H9 (cell line): ENCODE results near the gene NUPR1. TPM values are rescaled to one million over a fixed set of nuclear protein-coding genes. Genes with fewer than 3 reads are reported as not detected.
"Not testable (repeated sequence)": the region's sequence is repeated elsewhere in the genome, so short reads cannot be mapped to it uniquely, and the experiment has no call there.

ENCODE experiments used
- DNase-seq: peaks from one replicate; pipeline ENCODE4 v3.0.0-alpha.2; 2017
- H2AFZ ChIP-seq: one replicate; pipeline ENCODE4 v1.6.1; 2013; ENCODE audit warnings: mild to moderate bottlenecking, low read length, control low read depth, moderate library complexity
- H2AK5ac ChIP-seq: 2 replicates; pipeline ENCODE4 v1.6.1; 2013; ENCODE audit warnings: low read length, control low read depth, mixed read lengths; ENCODE audit not compliant: insufficient read length
- H2BK120ac ChIP-seq: one replicate; pipeline ENCODE4 v1.6.1; 2013; ENCODE audit warnings: low read depth, mild to moderate bottlenecking, low read length, control low read depth, inconsistent platforms; ENCODE audit not compliant: poor library complexity, severe bottlenecking
- H2BK12ac ChIP-seq: 2 replicates; pipeline ENCODE4 v1.6.1; 2013; ENCODE audit warnings: low read length, control low read depth, mixed read lengths, low read depth; ENCODE audit not compliant: insufficient read length
- H2BK15ac ChIP-seq: 2 replicates; pipeline ENCODE4 v1.6.1; 2013; ENCODE audit warnings: low read depth, low read length, control low read depth
- H2BK20ac ChIP-seq: one replicate; pipeline ENCODE4 v1.6.1; 2013; ENCODE audit warnings: low read depth, mild to moderate bottlenecking, low read length, control low read depth, inconsistent platforms; ENCODE audit not compliant: poor library complexity, severe bottlenecking
- H2BK5ac ChIP-seq: 2 replicates; pipeline ENCODE4 v1.6.1; 2013; ENCODE audit warnings: low read length, control low read depth, mixed read lengths; ENCODE audit not compliant: insufficient read length
- H3K14ac ChIP-seq: 2 replicates; pipeline ENCODE4 v1.6.1; 2013; ENCODE audit warnings: low read length, control low read depth; ENCODE audit not compliant: insufficient read depth
- H3K18ac ChIP-seq: 2 replicates; pipeline ENCODE4 v1.6.1; 2013; ENCODE audit warnings: low read depth, mild to moderate bottlenecking, mixed read lengths, low read length, control low read depth; ENCODE audit not compliant: insufficient read length
- H3K23ac ChIP-seq: 2 replicates; pipeline ENCODE4 v1.6.1; 2013; ENCODE audit warnings: low read length, control low read depth, mixed read lengths, low read depth; ENCODE audit not compliant: insufficient read length
- H3K23me2 ChIP-seq: 2 replicates; pipeline ENCODE4 v1.6.1; 2013; ENCODE audit warnings: low read depth, mild to moderate bottlenecking, mixed read lengths, low read length, control low read depth; ENCODE audit not compliant: insufficient read length, poor library complexity, severe bottlenecking
- H3K27ac ChIP-seq: 2 replicates; pipeline ENCODE4 v1.5.1; 2013; ENCODE audit warnings: low read length, control low read depth, mixed read lengths, low read depth; ENCODE audit not compliant: insufficient read length
- H3K27me3 ChIP-seq: 2 replicates; pipeline ENCODE4 v1.6.1; 2013; ENCODE audit warnings: low read length, control low read depth, inconsistent platforms; ENCODE audit not compliant: insufficient read depth
- H3K4ac ChIP-seq: 2 replicates; pipeline ENCODE4 v1.6.1; 2013; ENCODE audit warnings: low read depth, mild to moderate bottlenecking, control low read depth, inconsistent platforms, low read length, moderate library complexity
- H3K4me1 ChIP-seq: 2 replicates; pipeline ENCODE4 v1.6.1; 2013; ENCODE audit warnings: low read length, control low read depth, inconsistent platforms; ENCODE audit not compliant: insufficient read depth
- H3K4me2 ChIP-seq: 2 replicates; pipeline ENCODE4 v1.6.1; 2013; ENCODE audit warnings: low read length, control low read depth, mixed read lengths; ENCODE audit not compliant: insufficient read length, insufficient read depth
- H3K56ac ChIP-seq: 2 replicates; pipeline ENCODE4 v1.6.1; 2013; ENCODE audit warnings: low read depth, mild to moderate bottlenecking, mixed read lengths, low read length, control low read depth; ENCODE audit not compliant: insufficient read length
- H3K79me1 ChIP-seq: 2 replicates; pipeline ENCODE4 v1.6.1; 2013; ENCODE audit warnings: low read depth, mild to moderate bottlenecking, moderate library complexity, low read length, control low read depth, inconsistent platforms; ENCODE audit not compliant: insufficient read depth, poor library complexity, severe bottlenecking
- H3K79me2 ChIP-seq: 2 replicates; pipeline ENCODE4 v1.6.1; 2013; ENCODE audit warnings: low read length, control low read depth, inconsistent platforms; ENCODE audit not compliant: insufficient read depth
- H3K9ac ChIP-seq: 2 replicates; pipeline ENCODE4 v1.6.1; 2013; ENCODE audit warnings: low read length, control low read depth, mixed read lengths; ENCODE audit not compliant: insufficient read length; ENCODE audit errors: extremely low read depth
- H3K9me3 ChIP-seq: one replicate; pipeline ENCODE4 v1.6.1; 2013; ENCODE audit warnings: low read depth, low read length, inconsistent platforms; ENCODE audit not compliant: control insufficient read depth
- H3T11ph ChIP-seq: one replicate; pipeline ENCODE4 v1.6.1; 2013; ENCODE audit warnings: mild to moderate bottlenecking, low read length, control low read depth, inconsistent platforms
- H4K20me1 ChIP-seq: one replicate; pipeline ENCODE4 v1.6.1; 2013; ENCODE audit not compliant: control insufficient read depth, insufficient read length, insufficient read depth
- H4K5ac ChIP-seq: 2 replicates; pipeline ENCODE4 v1.6.1; 2013; ENCODE audit warnings: low read depth, mild to moderate bottlenecking, mixed read lengths, low read length, control low read depth; ENCODE audit not compliant: insufficient read length
- H4K8ac ChIP-seq: replicated peaks from 2 replicates; pipeline ENCODE4 v1.6.1; 2013; ENCODE audit warnings: low read length, control low read depth, mixed read lengths, low read depth; ENCODE audit not compliant: insufficient read length
- H4K91ac ChIP-seq: 2 replicates; pipeline ENCODE4 v1.6.1; 2013; ENCODE audit warnings: low read depth, mild to moderate bottlenecking, moderate library complexity, mixed read lengths, low read length, control low read depth; ENCODE audit not compliant: insufficient read length
- H3K27ac Mint-ChIP-seq, 3 experiments: 2 replicates in 2 of 3; 3 replicates in 1 of 3; pipeline ENCODE4 v1.8.0; 2020 to 2021; ENCODE audit warnings: mixed read lengths in 3 of 3, mild to moderate bottlenecking in 1 of 3, moderate library complexity in 1 of 3
- H3K27me3 Mint-ChIP-seq: 2 replicates; pipeline ENCODE4 v1.8.0; 2021; ENCODE audit warnings: low read depth, mild to moderate bottlenecking, moderate library complexity, mixed read lengths
- H3K36me3 Mint-ChIP-seq, 3 experiments: 2 replicates in 2 of 3; 3 replicates in 1 of 3; pipeline ENCODE4 v1.8.0; 2020 to 2021; ENCODE audit warnings: low read depth in 3 of 3, mixed read lengths in 3 of 3; ENCODE audit not compliant: insufficient read depth in 1 of 3
- H3K4me1 Mint-ChIP-seq, 2 experiments: 2 replicates each; pipeline ENCODE4 v1.8.0; 2020; ENCODE audit warnings: mixed read lengths in 2 of 2
- H3K4me3 Mint-ChIP-seq, 2 experiments: 2 replicates in 1 of 2; 3 replicates in 1 of 2; pipeline ENCODE4 v1.8.0; 2020 to 2021; ENCODE audit warnings: mild to moderate bottlenecking in 2 of 2, mixed read lengths in 2 of 2, moderate library complexity in 1 of 2
- H3K9me3 Mint-ChIP-seq, 2 experiments: 2 replicates in 1 of 2; 3 replicates in 1 of 2; pipeline ENCODE4 v1.8.0; 2020; ENCODE audit warnings: mild to moderate bottlenecking in 2 of 2, mixed read lengths in 2 of 2, moderate library complexity in 1 of 2
- CTCF ChIP-seq: fragments of 200-600 bp; sonication (generic); conservative IDR thresholded peaks from 3 replicates; pipeline ENCODE4 v1.8.0; 2021; ENCODE audit warnings: antibody characterized with exemption, mild to moderate bottlenecking
- WGBS: extraction: QIAGEN DNeasy Blood & Tissue Kit; methylation state at CpG from one replicate; pipeline ENCODE4 v1.1.7; 2013; ENCODE audit warnings: missing lambda C conversion rate, low lambda C conversion rate, mixed read lengths; ENCODE audit not compliant: insufficient read length; ENCODE audit errors: extremely low coverage; 5-methylcytosine and 5-hydroxymethylcytosine counted together
- total RNA-seq: library from RNA; stranded (reverse); gene quantifications from 2 replicates; pipeline ENCODE4 v1.2.1, GENCODE V29; 2021

The NUPR1 gene
- total RNA-seq, 1 experiment from 2014 or later: 0.35 TPM

DNA sequence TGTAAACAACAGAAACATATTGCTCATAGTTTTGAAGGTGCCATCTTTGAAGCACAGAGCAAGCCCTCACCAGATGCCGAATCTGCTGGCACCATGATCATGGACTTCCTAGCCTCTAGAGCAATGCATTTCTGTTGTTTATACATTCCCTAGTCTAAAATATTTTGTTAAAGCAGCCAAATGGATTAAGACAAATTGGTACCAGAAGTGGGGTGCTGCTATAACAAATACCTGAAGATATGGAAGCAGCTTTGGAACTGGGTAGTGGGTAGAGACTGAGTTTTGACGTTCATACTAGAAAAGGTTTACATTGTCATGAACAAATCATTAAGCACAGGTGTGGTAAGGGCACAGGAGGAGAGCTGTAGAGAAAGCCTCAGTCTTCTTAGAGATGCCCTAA lies 28.5 kb upstream of the NUPR1 start:
- no CpG with 5 or more reads among the region's 2 CpGs for WGBS
- H3K23me2 ChIP-seq: no peaks in the 10 kb centered on the region
- H2AFZ ChIP-seq: no peak overlapping the region
- H3K27me3 ChIP-seq: no peaks in the 10 kb centered on the region
- TF ChIP-seq CTCF: no peak
- no peaks in the 10 kb centered on the region for H3K4me1 ChIP-seq
- H2BK20ac ChIP-seq: no peak overlapping the region
- peaks cover 3% of the 10 kb centered on the region for H3K79me1 ChIP-seq
- DNase-seq: no peak
- H2BK5ac ChIP-seq: no peak overlapping the region
- no peak overlapping the region for H3K14ac ChIP-seq
- H3K9ac ChIP-seq: no peak overlapping the region
- H3K27ac ChIP-seq: no peak overlapping the region
- H4K91ac ChIP-seq: no peak overlapping the region
- no peak overlapping the region for H2BK120ac ChIP-seq
- Mint-ChIP-seq H3K36me3 (peaks cover 18 to 26% (median 19%) of the 10 kb centered on the region in 3 experiments), H3K9me3 (peaks cover 19 to 23% of the 10 kb centered on the region in 2 experiments), H3K27me3 (no peaks in the 10 kb centered on the region; the same call in 1 of the 2 replicates), H3K4me3 (no peak overlapping the region), H3K4me1 (peaks cover under 1% of the 10 kb centered on the region in 2 experiments), H3K27ac (no peak overlapping the region)
- H3K9me3 ChIP-seq: peaks cover 15% of the 10 kb centered on the region
- no peak overlapping the region for H4K5ac ChIP-seq
- H3K4ac ChIP-seq: no peak overlapping the region
- no peak overlapping the region for H2BK12ac ChIP-seq
- H3K79me2 ChIP-seq: no peaks in the 10 kb centered on the region
- H3K23ac ChIP-seq: no peak overlapping the region
- no peak overlapping the region for H3K18ac ChIP-seq
- no peak overlapping the region for H3K56ac ChIP-seq
- no peak overlapping the region for H2BK15ac ChIP-seq
- H3T11ph ChIP-seq: no peak overlapping the region
- no peaks in the 10 kb centered on the region for H4K20me1 ChIP-seq
- H2AK5ac ChIP-seq: no peak overlapping the region
- no peak overlapping the region for H3K4me2 ChIP-seq
- no peak overlapping the region for H4K8ac ChIP-seq

DNA sequence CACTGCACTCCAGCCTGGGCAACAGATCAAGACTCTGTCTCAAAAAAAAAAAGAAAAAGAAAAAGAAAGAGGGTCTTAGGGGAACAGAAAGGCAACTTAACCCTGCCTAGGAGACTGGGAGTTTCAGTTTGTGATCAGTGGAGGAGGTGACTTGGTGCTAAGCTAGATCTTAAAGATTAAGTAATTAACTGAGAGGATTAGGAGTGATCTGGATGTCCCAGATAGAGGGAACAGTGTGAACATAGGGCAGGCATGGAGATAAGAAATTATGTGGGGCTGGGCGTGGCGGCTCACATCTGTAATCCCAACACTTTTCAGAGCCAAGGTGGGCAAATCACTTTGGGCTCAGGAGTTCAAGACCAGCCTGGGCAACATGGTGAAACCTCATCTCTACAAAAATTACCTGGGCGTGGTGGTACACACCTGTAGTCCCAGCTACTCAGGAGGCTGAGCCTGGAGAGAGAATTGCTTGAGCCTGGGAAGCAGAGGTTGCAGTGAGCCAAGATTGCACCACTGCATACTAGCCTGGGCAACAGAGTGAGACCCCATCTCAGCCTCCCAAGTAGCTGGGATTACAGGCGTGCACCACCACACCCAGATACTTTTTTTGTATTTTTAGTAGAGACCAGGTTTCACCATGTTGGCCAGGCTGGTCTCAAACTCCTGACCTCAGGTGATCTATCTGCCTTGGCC lies 27.6 kb upstream of the NUPR1 start:
- H2AFZ ChIP-seq, H3K27me3 ChIP-seq, H3K4ac ChIP-seq, H3K9ac ChIP-seq, H3K23ac ChIP-seq, H3K27ac ChIP-seq, H3T11ph ChIP-seq, H2BK120ac ChIP-seq, H4K8ac ChIP-seq, H4K20me1 ChIP-seq, H3K79me2 ChIP-seq, H3K18ac ChIP-seq, H3K56ac ChIP-seq, H3K4me1 Mint-ChIP-seq, H2BK12ac ChIP-seq, H3K4me1 ChIP-seq, H3K27me3 Mint-ChIP-seq, H4K5ac ChIP-seq, H3K4me2 ChIP-seq, H4K91ac ChIP-seq, H2AK5ac ChIP-seq, H3K23me2 ChIP-seq, H2BK5ac ChIP-seq, DNase-seq, H2BK20ac ChIP-seq, H2BK15ac ChIP-seq, H3K14ac ChIP-seq, H3K79me1 ChIP-seq, H3K27ac Mint-ChIP-seq, H3K4me3 Mint-ChIP-seq: not testable (repeated sequence)
- Mint-ChIP-seq H3K9me3 (peaks cover 19 to 23% of the 10 kb centered on the region in 2 experiments), H3K36me3 (peaks cover 18 to 26% (median 19%) of the 10 kb centered on the region in 3 experiments)
- H3K9me3 ChIP-seq: peaks cover 15% of the 10 kb centered on the region
- no CpG with 5 or more reads among the region's 4 CpGs for WGBS
